Kidney (tissue), 14 donors: ENCODE measurements around the gene BAZ2A. TPM values are rescaled to one million over a fixed set of nuclear protein-coding genes. Genes with fewer than 3 reads are reported as not detected.

ENCODE experiments used
- DNase-seq, 5 donors: peaks; one replicate each; pipeline ENCODE4 v3.0.0-alpha.2; 2013 to 2020
- FAIRE-seq: peaks from 2 replicates; lab custom pipeline; 2012; peaks lifted over from hg19 to GRCh38; lab: Jason Lieb, UNC
- H3K27ac ChIP-seq, 2 donors: one replicate each; pipeline ENCODE4 v1.7.0; 2013; ENCODE audit warnings: low read depth in 2 of 2, low read length in 2 of 2, inconsistent platforms in 1 of 2
- H3K27me3 ChIP-seq: one replicate; pipeline ENCODE4 v1.7.1; 2013; ENCODE audit warnings: low read length, inconsistent platforms; ENCODE audit not compliant: control insufficient read depth, insufficient read depth
- H3K36me3 ChIP-seq, 3 donors: one replicate each; pipeline versions ENCODE4 v1.7.0 to v1.7.1; 2013; ENCODE audit warnings: low read length in 3 of 3, control low read depth in 1 of 3, inconsistent platforms in 1 of 3; ENCODE audit not compliant: insufficient read depth in 3 of 3, control insufficient read depth in 2 of 3
- H3K4me1 ChIP-seq, 3 donors: one replicate each; pipeline versions ENCODE4 v1.7.0 to v1.7.1; 2013; ENCODE audit warnings: low read length in 3 of 3, inconsistent platforms in 1 of 3, low read depth in 1 of 3; ENCODE audit not compliant: control insufficient read depth in 2 of 3, insufficient read depth in 2 of 3
- H3K4me3 ChIP-seq, 3 donors: one replicate each; pipeline versions ENCODE4 v1.7.0 to v1.8.1; 2013; ENCODE audit warnings: low read length in 3 of 3, control low read depth in 1 of 3, inconsistent platforms in 1 of 3
- H3K9ac ChIP-seq, 3 donors: one replicate each; pipeline versions ENCODE4 v1.7.0 to v1.7.1; 2013; ENCODE audit warnings: low read length in 3 of 3, control low read depth in 1 of 3, inconsistent platforms in 1 of 3
- H3K9me3 ChIP-seq, 3 donors: one replicate each; pipeline versions ENCODE4 v1.7.0 to v1.7.1; 2013; ENCODE audit warnings: low read length in 3 of 3, control low read depth in 1 of 3, inconsistent platforms in 1 of 3; ENCODE audit not compliant: control insufficient read depth in 2 of 3, insufficient read depth in 1 of 3
- intact Hi-C: fragments of 100-400 bp; cut with DNase I; formaldehyde crosslinking; loops from one replicate; pipeline ENCODE4 v1.11.1; 2022
- polyA plus RNA-seq: library from polyadenylated mRNA; stranded (reverse); fragments of 350-450 nt; fragmentation: Illumina TruSeq; extraction: RNeasy Lipid Tissue Mini Kit (QIAGEN cat#74804); gene quantifications from one replicate; pipeline ENCODE4 v1.2.3, GENCODE V29; 2014; ENCODE audit warnings: low read depth, low replicate concordance; ENCODE audit not compliant: insufficient read depth
- total RNA-seq: library from RNA; stranded (reverse); fragmentation: NEBNext Ultra II Directional; extraction: Animal tissue kit (Norgen Biotek cat#: 25700); gene quantifications from one replicate; pipeline ENCODE4 v1.2.1, GENCODE V29; 2021
- TF ChIP-seq, protein P1 (sequence below): IDR thresholded peaks from 3 replicates; pipeline ENCODE4 v1.5.1; 2012; ENCODE audit warnings: mild to moderate bottlenecking, moderate library complexity, borderline replicate concordance; ENCODE audit not compliant: insufficient read depth; ENCODE audit errors: extremely low read depth
- donor health status: control.
- donor health status: control.
- donor health status: control.
- donor health status: control.
- donor health status: control.
- donor health status: DM: yes; HTN: yes; CAD: no.
- donor health status: Normal renal cell carcinoma (clear cell type).

Gene BAZ2A
- total and polyA plus RNA-seq, 2 donors from 2014 or later: 10.5 to 98.6 TPM

- TF ChIP-seq, protein P1, sequence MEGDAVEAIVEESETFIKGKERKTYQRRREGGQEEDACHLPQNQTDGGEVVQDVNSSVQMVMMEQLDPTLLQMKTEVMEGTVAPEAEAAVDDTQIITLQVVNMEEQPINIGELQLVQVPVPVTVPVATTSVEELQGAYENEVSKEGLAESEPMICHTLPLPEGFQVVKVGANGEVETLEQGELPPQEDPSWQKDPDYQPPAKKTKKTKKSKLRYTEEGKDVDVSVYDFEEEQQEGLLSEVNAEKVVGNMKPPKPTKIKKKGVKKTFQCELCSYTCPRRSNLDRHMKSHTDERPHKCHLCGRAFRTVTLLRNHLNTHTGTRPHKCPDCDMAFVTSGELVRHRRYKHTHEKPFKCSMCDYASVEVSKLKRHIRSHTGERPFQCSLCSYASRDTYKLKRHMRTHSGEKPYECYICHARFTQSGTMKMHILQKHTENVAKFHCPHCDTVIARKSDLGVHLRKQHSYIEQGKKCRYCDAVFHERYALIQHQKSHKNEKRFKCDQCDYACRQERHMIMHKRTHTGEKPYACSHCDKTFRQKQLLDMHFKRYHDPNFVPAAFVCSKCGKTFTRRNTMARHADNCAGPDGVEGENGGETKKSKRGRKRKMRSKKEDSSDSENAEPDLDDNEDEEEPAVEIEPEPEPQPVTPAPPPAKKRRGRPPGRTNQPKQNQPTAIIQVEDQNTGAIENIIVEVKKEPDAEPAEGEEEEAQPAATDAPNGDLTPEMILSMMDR: no peak
- peaks cover 0 to 9% (median 6%) of the 10 kb centered on the region in 3 donors for H3K4me1 ChIP-seq
- intact Hi-C loops: no loop called here
- H3K9me3 ChIP-seq: no peaks in the 10 kb centered on the region
- no peak overlapping the region for H3K27ac ChIP-seq
- H3K36me3 ChIP-seq: no peaks in the 10 kb centered on the region
- no peak overlapping the region for H3K9ac ChIP-seq
- DNase-seq (no peak), FAIRE-seq (no peak)
- H3K4me3 ChIP-seq: no peak overlapping the region
- H3K27me3 ChIP-seq: no peaks in the 10 kb centered on the region
These were observed 46.9 kb upstream of the BAZ2A start for GRCh38 chr12:56676851-56677580.

- intact Hi-C loops: no loop called here
- Histone ChIP-seq H3K4me1 (peaks cover 0 to 3% (median 0%) of the 10 kb centered on the region in 3 donors), H3K36me3 (peaks cover 10 to 38% (median 14%) of the 10 kb centered on the region in 3 donors), H3K4me3 (no peak overlapping the region), H3K27ac (no peak overlapping the region), H3K27me3 (no peaks in the 10 kb centered on the region), H3K9ac (no peak overlapping the region), H3K9me3 (no peaks in the 10 kb centered on the region)
- DNase-seq: no peak
- TF ChIP-seq, protein P1: no peak
- FAIRE-seq: no peak
These were observed 41.5 kb upstream of the BAZ2A start for GRCh38 chr12:56671608-56672007.

DNA sequence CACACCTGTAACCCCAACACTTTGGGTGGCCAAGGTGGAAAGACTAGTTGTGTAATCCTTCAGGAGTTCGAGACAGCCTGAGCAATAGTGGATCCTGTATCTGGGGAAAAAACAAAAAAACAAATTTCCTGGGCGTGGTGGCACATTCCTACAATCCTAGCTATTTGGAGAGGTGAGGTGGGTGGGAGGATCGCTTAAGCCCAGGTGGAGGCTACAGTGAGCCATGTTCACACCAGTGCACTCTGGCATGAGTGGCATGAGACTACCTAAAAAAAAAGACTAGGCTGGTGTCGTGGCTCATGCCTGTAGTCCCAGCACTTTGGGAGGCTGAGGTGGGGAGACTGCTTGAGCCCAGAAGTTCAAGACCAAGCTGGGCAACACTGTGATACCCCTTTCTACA, 40.7 kb upstream of the BAZ2A start:
- Histone ChIP-seq H3K9me3 (no peaks in the 10 kb centered on the region), H3K27me3 (no peaks in the 10 kb centered on the region), H3K27ac (no peak overlapping the region), H3K36me3 (peaks cover 10 to 44% (median 17%) of the 10 kb centered on the region in 3 donors), H3K4me3 (no peak overlapping the region), H3K9ac (no peak overlapping the region), H3K4me1 (peaks cover 0 to 3% (median 0%) of the 10 kb centered on the region in 3 donors)
- TF ChIP-seq, protein P1: no peak
- intact Hi-C loops: no loop called here
- FAIRE-seq (no peak), DNase-seq (peak in 1 of 5 donors; percentile 13)
